HUES48 (cell line): ENCODE results near the gene DPP10.

Source experiments
- H3K27ac ChIP-seq: one replicate; pipeline ENCODE4 v1.7.0; 2013; ENCODE audit warnings: low read depth, low read length, inconsistent platforms
- H3K27me3 ChIP-seq: 2 replicates; pipeline ENCODE4 v1.6.1; 2013; ENCODE audit warnings: mild to moderate bottlenecking, low read length; ENCODE audit not compliant: control insufficient read depth, insufficient read depth
- H3K36me3 ChIP-seq: 2 replicates; pipeline ENCODE4 v1.6.1; 2013; ENCODE audit warnings: low read length; ENCODE audit not compliant: control insufficient read depth, insufficient read depth
- H3K4me1 ChIP-seq: 2 replicates; pipeline ENCODE4 v1.6.1; 2013; ENCODE audit warnings: mild to moderate bottlenecking, low read length; ENCODE audit not compliant: control insufficient read depth, insufficient read depth
- H3K4me3 ChIP-seq: 2 replicates; pipeline ENCODE4 v1.5.1; 2013; ENCODE audit warnings: mild to moderate bottlenecking, low read depth, low read length
- H3K9ac ChIP-seq: 2 replicates; pipeline ENCODE4 v1.6.1; 2013; ENCODE audit warnings: mild to moderate bottlenecking, low read depth, low read length, moderate library complexity
- H3K9me3 ChIP-seq: 2 replicates; pipeline ENCODE4 v1.6.1; 2013; ENCODE audit warnings: low read length; ENCODE audit not compliant: control insufficient read depth, insufficient read depth

DPP10 gene

GRCh38 chr2:115208493-115209164, 766.2 kb downstream of the DPP10 start:
- H3K4me1 ChIP-seq = peaks cover 26% of the 10 kb centered on the region
- H3K4me3 ChIP-seq = no peak overlapping the region
- H3K9ac ChIP-seq = no peak overlapping the region
- H3K27ac ChIP-seq = no peak overlapping the region
- H3K9me3 ChIP-seq = no peaks in the 10 kb centered on the region
- no peaks in the 10 kb centered on the region for H3K27me3 ChIP-seq
- H3K36me3 ChIP-seq = no peaks in the 10 kb centered on the region

- Histone ChIP-seq H3K9ac (no peak overlapping the region), H3K36me3 (no peaks in the 10 kb centered on the region), H3K9me3 (no peaks in the 10 kb centered on the region), H3K27me3 (no peaks in the 10 kb centered on the region), H3K27ac (peak overlapping the region; percentile 44), H3K4me1 (peaks cover 37% of the 10 kb centered on the region), H3K4me3 (peak overlapping the region; percentile 35; the same call in 1 of the 2 replicates)
These were observed 771.6 kb downstream of the DPP10 start for GRCh38 chr2:115214050-115214449.

- H3K27me3 ChIP-seq = no peaks in the 10 kb centered on the region
- H3K27ac ChIP-seq = no peak overlapping the region
- no peaks in the 10 kb centered on the region for H3K36me3 ChIP-seq
- no peak overlapping the region for H3K4me3 ChIP-seq
- peaks cover 9% of the 10 kb centered on the region for H3K4me1 ChIP-seq
- no peaks in the 10 kb centered on the region for H3K9me3 ChIP-seq
- H3K9ac ChIP-seq = no peak overlapping the region
These were observed 776.9 kb downstream of the DPP10 start for GRCh38 chr2:115219296-115219695.

- no peaks in the 10 kb centered on the region for H3K9me3 ChIP-seq
- H3K36me3 ChIP-seq = no peaks in the 10 kb centered on the region
- no peak overlapping the region for H3K9ac ChIP-seq
- no peaks in the 10 kb centered on the region for H3K27me3 ChIP-seq
- no peak overlapping the region for H3K4me3 ChIP-seq
- no peak overlapping the region for H3K27ac ChIP-seq
- H3K4me1 ChIP-seq = peaks cover 10% of the 10 kb centered on the region
These were observed 791.7 kb downstream of the DPP10 start for GRCh38 chr2:115234186-115234585.

GRCh38 chr2:115234737-115235136, 792.3 kb downstream of the DPP10 start:
- H3K9ac ChIP-seq = no peak overlapping the region
- H3K4me1 ChIP-seq = peaks cover 10% of the 10 kb centered on the region
- no peaks in the 10 kb centered on the region for H3K9me3 ChIP-seq
- no peaks in the 10 kb centered on the region for H3K36me3 ChIP-seq
- H3K27me3 ChIP-seq = no peaks in the 10 kb centered on the region
- H3K4me3 ChIP-seq = no peak overlapping the region
- no peak overlapping the region for H3K27ac ChIP-seq

- no peak overlapping the region for H3K9ac ChIP-seq
- H3K9me3 ChIP-seq = no peaks in the 10 kb centered on the region
- no peaks in the 10 kb centered on the region for H3K27me3 ChIP-seq
- H3K36me3 ChIP-seq = no peaks in the 10 kb centered on the region
- H3K27ac ChIP-seq = no peak overlapping the region
- H3K4me1 ChIP-seq = no peaks in the 10 kb centered on the region
- no peak overlapping the region for H3K4me3 ChIP-seq
These were observed 805.6 kb downstream of the DPP10 start for GRCh38 chr2:115248066-115248465.

- H3K9me3 ChIP-seq = no peaks in the 10 kb centered on the region
- no peaks in the 10 kb centered on the region for H3K4me1 ChIP-seq
- no peaks in the 10 kb centered on the region for H3K27me3 ChIP-seq
- no peak overlapping the region for H3K9ac ChIP-seq
- no peaks in the 10 kb centered on the region for H3K36me3 ChIP-seq
- H3K4me3 ChIP-seq = no peak overlapping the region
- no peak overlapping the region for H3K27ac ChIP-seq
These were observed 834.9 kb downstream of the DPP10 start for GRCh38 chr2:115277366-115277765.

- Histone ChIP-seq H3K27ac (no peak overlapping the region), H3K27me3 (no peaks in the 10 kb centered on the region), H3K9ac (no peak overlapping the region), H3K9me3 (no peaks in the 10 kb centered on the region), H3K4me3 (no peak overlapping the region), H3K4me1 (peaks cover 3% of the 10 kb centered on the region), H3K36me3 (no peaks in the 10 kb centered on the region)
These were observed 843.0 kb downstream of the DPP10 start for GRCh38 chr2:115285416-115285815.

GRCh38 chr2:115290478-115290877, 848.0 kb downstream of the DPP10 start:
- Histone ChIP-seq H3K9me3 (no peaks in the 10 kb centered on the region), H3K9ac (no peak overlapping the region), H3K4me1 (peaks cover 20% of the 10 kb centered on the region), H3K4me3 (no peak overlapping the region), H3K36me3 (no peaks in the 10 kb centered on the region), H3K27me3 (no peaks in the 10 kb centered on the region), H3K27ac (no peak overlapping the region)

GRCh38 chr2:115292742-115293141, 850.3 kb downstream of the DPP10 start:
- Histone ChIP-seq H3K9me3 (no peaks in the 10 kb centered on the region), H3K27me3 (no peaks in the 10 kb centered on the region), H3K36me3 (no peaks in the 10 kb centered on the region), H3K27ac (no peak overlapping the region), H3K4me3 (no peak overlapping the region), H3K9ac (no peak overlapping the region), H3K4me1 (peaks cover 27% of the 10 kb centered on the region)

- no peak overlapping the region for H3K9ac ChIP-seq
- H3K36me3 ChIP-seq = no peaks in the 10 kb centered on the region
- H3K4me3 ChIP-seq = no peak overlapping the region
These were observed 852.6 kb downstream of the DPP10 start for GRCh38 chr2:115294999-115295398.

More at GRCh38 chr2:115294999-115295398, 852.6 kb downstream of the DPP10 start:
- no peaks in the 10 kb centered on the region for H3K9me3 ChIP-seq
- H3K27ac ChIP-seq = peak overlapping the region; percentile 30
- peaks cover 27% of the 10 kb centered on the region for H3K4me1 ChIP-seq
- no peaks in the 10 kb centered on the region for H3K27me3 ChIP-seq
